H9 (cell line): Measurements from ENCODE around the gene FAM217B. TPM values are rescaled to one million over a fixed set of nuclear protein-coding genes. Genes with fewer than 3 reads are reported as not detected.
A peak's percentile ranks its signal among the peaks of the same experiment; 100 is the strongest.

Experiments used
- DNase-seq: peaks from one replicate; pipeline ENCODE4 v3.0.0-alpha.2; 2017
- H2AFZ ChIP-seq: one replicate; pipeline ENCODE4 v1.6.1; 2013; ENCODE audit warnings: mild to moderate bottlenecking, low read length, control low read depth, moderate library complexity
- H2AK5ac ChIP-seq: 2 replicates; pipeline ENCODE4 v1.6.1; 2013; ENCODE audit warnings: low read length, control low read depth, mixed read lengths; ENCODE audit not compliant: insufficient read length
- H2BK120ac ChIP-seq: one replicate; pipeline ENCODE4 v1.6.1; 2013; ENCODE audit warnings: low read depth, mild to moderate bottlenecking, low read length, control low read depth, inconsistent platforms; ENCODE audit not compliant: poor library complexity, severe bottlenecking
- H2BK12ac ChIP-seq: 2 replicates; pipeline ENCODE4 v1.6.1; 2013; ENCODE audit warnings: low read length, control low read depth, mixed read lengths, low read depth; ENCODE audit not compliant: insufficient read length
- H2BK15ac ChIP-seq: 2 replicates; pipeline ENCODE4 v1.6.1; 2013; ENCODE audit warnings: low read depth, low read length, control low read depth
- H2BK20ac ChIP-seq: one replicate; pipeline ENCODE4 v1.6.1; 2013; ENCODE audit warnings: low read depth, mild to moderate bottlenecking, low read length, control low read depth, inconsistent platforms; ENCODE audit not compliant: poor library complexity, severe bottlenecking
- H2BK5ac ChIP-seq: 2 replicates; pipeline ENCODE4 v1.6.1; 2013; ENCODE audit warnings: low read length, control low read depth, mixed read lengths; ENCODE audit not compliant: insufficient read length
- H3K14ac ChIP-seq: 2 replicates; pipeline ENCODE4 v1.6.1; 2013; ENCODE audit warnings: low read length, control low read depth; ENCODE audit not compliant: insufficient read depth
- H3K18ac ChIP-seq: 2 replicates; pipeline ENCODE4 v1.6.1; 2013; ENCODE audit warnings: low read depth, mild to moderate bottlenecking, mixed read lengths, low read length, control low read depth; ENCODE audit not compliant: insufficient read length
- H3K23ac ChIP-seq: 2 replicates; pipeline ENCODE4 v1.6.1; 2013; ENCODE audit warnings: low read length, control low read depth, mixed read lengths, low read depth; ENCODE audit not compliant: insufficient read length
- H3K23me2 ChIP-seq: 2 replicates; pipeline ENCODE4 v1.6.1; 2013; ENCODE audit warnings: low read depth, mild to moderate bottlenecking, mixed read lengths, low read length, control low read depth; ENCODE audit not compliant: insufficient read length, poor library complexity, severe bottlenecking
- H3K27ac ChIP-seq: 2 replicates; pipeline ENCODE4 v1.5.1; 2013; ENCODE audit warnings: low read length, control low read depth, mixed read lengths, low read depth; ENCODE audit not compliant: insufficient read length
- H3K27me3 ChIP-seq: 2 replicates; pipeline ENCODE4 v1.6.1; 2013; ENCODE audit warnings: low read length, control low read depth, inconsistent platforms; ENCODE audit not compliant: insufficient read depth
- H3K4ac ChIP-seq: 2 replicates; pipeline ENCODE4 v1.6.1; 2013; ENCODE audit warnings: low read depth, mild to moderate bottlenecking, control low read depth, inconsistent platforms, low read length, moderate library complexity
- H3K4me1 ChIP-seq: 2 replicates; pipeline ENCODE4 v1.6.1; 2013; ENCODE audit warnings: low read length, control low read depth, inconsistent platforms; ENCODE audit not compliant: insufficient read depth
- H3K4me2 ChIP-seq: 2 replicates; pipeline ENCODE4 v1.6.1; 2013; ENCODE audit warnings: low read length, control low read depth, mixed read lengths; ENCODE audit not compliant: insufficient read length, insufficient read depth
- H3K56ac ChIP-seq: 2 replicates; pipeline ENCODE4 v1.6.1; 2013; ENCODE audit warnings: low read depth, mild to moderate bottlenecking, mixed read lengths, low read length, control low read depth; ENCODE audit not compliant: insufficient read length
- H3K79me1 ChIP-seq: 2 replicates; pipeline ENCODE4 v1.6.1; 2013; ENCODE audit warnings: low read depth, mild to moderate bottlenecking, moderate library complexity, low read length, control low read depth, inconsistent platforms; ENCODE audit not compliant: insufficient read depth, poor library complexity, severe bottlenecking
- H3K79me2 ChIP-seq: 2 replicates; pipeline ENCODE4 v1.6.1; 2013; ENCODE audit warnings: low read length, control low read depth, inconsistent platforms; ENCODE audit not compliant: insufficient read depth
- H3K9ac ChIP-seq: 2 replicates; pipeline ENCODE4 v1.6.1; 2013; ENCODE audit warnings: low read length, control low read depth, mixed read lengths; ENCODE audit not compliant: insufficient read length; ENCODE audit errors: extremely low read depth
- H3K9me3 ChIP-seq: one replicate; pipeline ENCODE4 v1.6.1; 2013; ENCODE audit warnings: low read depth, low read length, inconsistent platforms; ENCODE audit not compliant: control insufficient read depth
- H3T11ph ChIP-seq: one replicate; pipeline ENCODE4 v1.6.1; 2013; ENCODE audit warnings: mild to moderate bottlenecking, low read length, control low read depth, inconsistent platforms
- H4K20me1 ChIP-seq: one replicate; pipeline ENCODE4 v1.6.1; 2013; ENCODE audit not compliant: control insufficient read depth, insufficient read length, insufficient read depth
- H4K5ac ChIP-seq: 2 replicates; pipeline ENCODE4 v1.6.1; 2013; ENCODE audit warnings: low read depth, mild to moderate bottlenecking, mixed read lengths, low read length, control low read depth; ENCODE audit not compliant: insufficient read length
- H4K8ac ChIP-seq: replicated peaks from 2 replicates; pipeline ENCODE4 v1.6.1; 2013; ENCODE audit warnings: low read length, control low read depth, mixed read lengths, low read depth; ENCODE audit not compliant: insufficient read length
- H4K91ac ChIP-seq: 2 replicates; pipeline ENCODE4 v1.6.1; 2013; ENCODE audit warnings: low read depth, mild to moderate bottlenecking, moderate library complexity, mixed read lengths, low read length, control low read depth; ENCODE audit not compliant: insufficient read length
- H3K27ac Mint-ChIP-seq, 3 experiments: 2 replicates in 2 of 3; 3 replicates in 1 of 3; pipeline ENCODE4 v1.8.0; 2020 to 2021; ENCODE audit warnings: mixed read lengths in 3 of 3, mild to moderate bottlenecking in 1 of 3, moderate library complexity in 1 of 3
- H3K27me3 Mint-ChIP-seq: 2 replicates; pipeline ENCODE4 v1.8.0; 2021; ENCODE audit warnings: low read depth, mild to moderate bottlenecking, moderate library complexity, mixed read lengths
- H3K36me3 Mint-ChIP-seq, 3 experiments: 2 replicates in 2 of 3; 3 replicates in 1 of 3; pipeline ENCODE4 v1.8.0; 2020 to 2021; ENCODE audit warnings: low read depth in 3 of 3, mixed read lengths in 3 of 3; ENCODE audit not compliant: insufficient read depth in 1 of 3
- H3K4me1 Mint-ChIP-seq, 2 experiments: 2 replicates each; pipeline ENCODE4 v1.8.0; 2020; ENCODE audit warnings: mixed read lengths in 2 of 2
- H3K4me3 Mint-ChIP-seq, 2 experiments: 2 replicates in 1 of 2; 3 replicates in 1 of 2; pipeline ENCODE4 v1.8.0; 2020 to 2021; ENCODE audit warnings: mild to moderate bottlenecking in 2 of 2, mixed read lengths in 2 of 2, moderate library complexity in 1 of 2
- H3K9me3 Mint-ChIP-seq, 2 experiments: 2 replicates in 1 of 2; 3 replicates in 1 of 2; pipeline ENCODE4 v1.8.0; 2020; ENCODE audit warnings: mild to moderate bottlenecking in 2 of 2, mixed read lengths in 2 of 2, moderate library complexity in 1 of 2
- CTCF ChIP-seq: fragments of 200-600 bp; sonication (generic); conservative IDR thresholded peaks from 3 replicates; pipeline ENCODE4 v1.8.0; 2021; ENCODE audit warnings: antibody characterized with exemption, mild to moderate bottlenecking
- WGBS: extraction: QIAGEN DNeasy Blood & Tissue Kit; methylation state at CpG from one replicate; pipeline ENCODE4 v1.1.7; 2013; ENCODE audit warnings: missing lambda C conversion rate, low lambda C conversion rate, mixed read lengths; ENCODE audit not compliant: insufficient read length; ENCODE audit errors: extremely low coverage; 5-methylcytosine and 5-hydroxymethylcytosine counted together
- total RNA-seq: library from RNA; stranded (reverse); gene quantifications from 2 replicates; pipeline ENCODE4 v1.2.1, GENCODE V29; 2021

Gene FAM217B
- total RNA-seq, 1 experiment from 2014 or later: 24.5 TPM

- no peak overlapping the region for H2AK5ac ChIP-seq
- H3K4ac ChIP-seq: no peak overlapping the region
- H3K23ac ChIP-seq: no peak overlapping the region
- H2AFZ ChIP-seq: no peak overlapping the region
- H2BK5ac ChIP-seq: no peak overlapping the region
- H3K56ac ChIP-seq: no peak overlapping the region
- no peak overlapping the region for H2BK12ac ChIP-seq
- no peak overlapping the region for H4K5ac ChIP-seq
- Mint-ChIP-seq H3K36me3 (peaks cover 13 to 26% (median 24%) of the 10 kb centered on the region in 3 experiments), H3K27me3 (peaks cover 32% of the 10 kb centered on the region), H3K27ac (peak overlapping the region in 1 of 3 experiments; percentile 79; a peak in 1 of 7 replicates), H3K9me3 (peaks cover 6% of the 10 kb centered on the region in 2 experiments; a peak in 3 of 5 replicates), H3K4me3 (peak overlapping the region; percentile 84 to 85), H3K4me1 (peaks cover 8 to 11% of the 10 kb centered on the region in 2 experiments)
- WGBS: no CpG with 5 or more reads among the region's 24 CpGs
- TF ChIP-seq CTCF: no peak
- no peak overlapping the region for H2BK20ac ChIP-seq
- H4K20me1 ChIP-seq: no peaks in the 10 kb centered on the region
- H3K4me1 ChIP-seq: no peaks in the 10 kb centered on the region
- no peak for DNase-seq
- peak overlapping the region; percentile 3 for H3K18ac ChIP-seq
- H3K23me2 ChIP-seq: peaks cover 4% of the 10 kb centered on the region
- no peak overlapping the region for H3T11ph ChIP-seq
- no peak overlapping the region for H4K91ac ChIP-seq
- peak overlapping the region; percentile 63 for H3K14ac ChIP-seq
- no peaks in the 10 kb centered on the region for H3K9me3 ChIP-seq
- H3K9ac ChIP-seq: no peak overlapping the region
- H3K4me2 ChIP-seq: peak overlapping the region; percentile 67
- no peaks in the 10 kb centered on the region for H3K79me2 ChIP-seq
- H3K79me1 ChIP-seq: no peaks in the 10 kb centered on the region
- no peak overlapping the region for H3K27ac ChIP-seq
- no peak overlapping the region for H4K8ac ChIP-seq
- no peak overlapping the region for H2BK120ac ChIP-seq
- peaks cover 7% of the 10 kb centered on the region; the same call in 1 of the 2 replicates for H3K27me3 ChIP-seq
- H2BK15ac ChIP-seq: no peak overlapping the region
Measured at GRCh38 chr20:59939879-59940128, 385 bp upstream of the FAM217B start.
